ENCODE measurements around the gene FBXO4. TPM values are rescaled to one million over a fixed set of nuclear protein-coding genes. Genes with fewer than 3 reads are reported as not detected.
"Not testable (repeated sequence)": the region's sequence is repeated elsewhere in the genome, so short reads cannot be mapped to it uniquely, and the experiment has no call there.

Gene FBXO4
- total RNA-seq, 2 donors from 2014 or later = 16.2 TPM

- no peaks in the 10 kb centered on the region for H3K9me3 ChIP-seq
- no peak for DNase-seq (ENCODE audit: low spot score)
- no peak for ATAC-seq (ENCODE audit: insufficient number of reproducible peaks, low FRiP score, low read depth)
- TF ChIP-seq CTCF (IDR thresholded peaks at IDR 0.05) = no peak
- no peaks in the 10 kb centered on the region for H3K27me3 ChIP-seq (replicated peaks; ENCODE audit: insufficient read depth)
- H3K4me3 ChIP-seq = no peak overlapping the region
- H3K4me1 ChIP-seq (ENCODE audit: control insufficient read depth in 1 of 2, low read depth in 2 of 2) = no peaks in the 10 kb centered on the region
- no peak overlapping the region for H3K27ac ChIP-seq
- H3K36me3 ChIP-seq = peaks cover 9% of the 10 kb centered on the region
These were observed 10.5 kb downstream of the FBXO4 start for GRCh38 chr5:41935544-41935943.

- no peak overlapping the region for H3K4me3 ChIP-seq
- TF ChIP-seq CTCF (IDR thresholded peaks at IDR 0.05) = no peak
- ATAC-seq (ENCODE audit: insufficient number of reproducible peaks, low FRiP score, low read depth) (no peak), DNase-seq (ENCODE audit: low spot score) (no peak)
- H3K4me1 ChIP-seq (ENCODE audit: control insufficient read depth in 1 of 2, low read depth in 2 of 2) = no peaks in the 10 kb centered on the region
- no peaks in the 10 kb centered on the region for H3K27me3 ChIP-seq (replicated peaks; ENCODE audit: insufficient read depth)
- no peaks in the 10 kb centered on the region for H3K9me3 ChIP-seq
- peaks cover 4% of the 10 kb centered on the region for H3K36me3 ChIP-seq
- H3K27ac ChIP-seq = no peak overlapping the region
These were observed 15.6 kb downstream of the FBXO4 start for GRCh38 chr5:41940641-41941040.

GRCh38 chr5:41945332-41945955, 20.4 kb downstream of the FBXO4 start:
- not testable (repeated sequence) for H3K4me1 ChIP-seq (ENCODE audit: control insufficient read depth in 1 of 2, low read depth in 2 of 2); H3K27me3 ChIP-seq (replicated peaks; ENCODE audit: insufficient read depth); H3K9me3 ChIP-seq; H3K4me3 ChIP-seq; H3K36me3 ChIP-seq; DNase-seq (ENCODE audit: low spot score); ATAC-seq (ENCODE audit: insufficient number of reproducible peaks, low FRiP score, low read depth); H3K27ac ChIP-seq

GRCh38 chr5:41951224-41951623, 26.1 kb downstream of the FBXO4 start:
- Histone ChIP-seq H3K27me3 (replicated peaks; ENCODE audit: insufficient read depth) (no peaks in the 10 kb centered on the region), H3K9me3 (no peaks in the 10 kb centered on the region), H3K27ac (no peak overlapping the region), H3K4me3 (no peak overlapping the region), H3K36me3 (no peaks in the 10 kb centered on the region), H3K4me1 (ENCODE audit: control insufficient read depth in 1 of 2, low read depth in 2 of 2) (no peaks in the 10 kb centered on the region)
- DNase-seq (ENCODE audit: low spot score) = no peak
- no peak for ATAC-seq (ENCODE audit: insufficient number of reproducible peaks, low FRiP score, low read depth)
- TF ChIP-seq CTCF (IDR thresholded peaks at IDR 0.05) = no peak

- H3K4me3 ChIP-seq = no peak overlapping the region
These were observed 29.2 kb downstream of the FBXO4 start for GRCh38 chr5:41954286-41954685.

More at GRCh38 chr5:41954286-41954685, 29.2 kb downstream of the FBXO4 start:
- no peaks in the 10 kb centered on the region for H3K27me3 ChIP-seq (replicated peaks; ENCODE audit: insufficient read depth)
- ATAC-seq (ENCODE audit: insufficient number of reproducible peaks, low FRiP score, low read depth) = no peak
- H3K36me3 ChIP-seq = no peaks in the 10 kb centered on the region
- no peak for DNase-seq (ENCODE audit: low spot score)
- H3K9me3 ChIP-seq = peaks cover 10% of the 10 kb centered on the region
- H3K4me1 ChIP-seq (ENCODE audit: control insufficient read depth in 1 of 2, low read depth in 2 of 2) = no peaks in the 10 kb centered on the region
- H3K27ac ChIP-seq = no peak overlapping the region
- no peak for TF ChIP-seq CTCF (IDR thresholded peaks at IDR 0.05)

Measured in thoracic aorta (tissue), 2 donors.